ENCODE measurements around the gene GALNT2. TPM values are rescaled to one million over a fixed set of nuclear protein-coding genes. Genes with fewer than 3 reads are reported as not detected.

The GALNT2 gene
- total and polyA plus RNA-seq, 3 experiments from 2014 or later: 15.7 to 69.0 (median 65.6) TPM

DNA sequence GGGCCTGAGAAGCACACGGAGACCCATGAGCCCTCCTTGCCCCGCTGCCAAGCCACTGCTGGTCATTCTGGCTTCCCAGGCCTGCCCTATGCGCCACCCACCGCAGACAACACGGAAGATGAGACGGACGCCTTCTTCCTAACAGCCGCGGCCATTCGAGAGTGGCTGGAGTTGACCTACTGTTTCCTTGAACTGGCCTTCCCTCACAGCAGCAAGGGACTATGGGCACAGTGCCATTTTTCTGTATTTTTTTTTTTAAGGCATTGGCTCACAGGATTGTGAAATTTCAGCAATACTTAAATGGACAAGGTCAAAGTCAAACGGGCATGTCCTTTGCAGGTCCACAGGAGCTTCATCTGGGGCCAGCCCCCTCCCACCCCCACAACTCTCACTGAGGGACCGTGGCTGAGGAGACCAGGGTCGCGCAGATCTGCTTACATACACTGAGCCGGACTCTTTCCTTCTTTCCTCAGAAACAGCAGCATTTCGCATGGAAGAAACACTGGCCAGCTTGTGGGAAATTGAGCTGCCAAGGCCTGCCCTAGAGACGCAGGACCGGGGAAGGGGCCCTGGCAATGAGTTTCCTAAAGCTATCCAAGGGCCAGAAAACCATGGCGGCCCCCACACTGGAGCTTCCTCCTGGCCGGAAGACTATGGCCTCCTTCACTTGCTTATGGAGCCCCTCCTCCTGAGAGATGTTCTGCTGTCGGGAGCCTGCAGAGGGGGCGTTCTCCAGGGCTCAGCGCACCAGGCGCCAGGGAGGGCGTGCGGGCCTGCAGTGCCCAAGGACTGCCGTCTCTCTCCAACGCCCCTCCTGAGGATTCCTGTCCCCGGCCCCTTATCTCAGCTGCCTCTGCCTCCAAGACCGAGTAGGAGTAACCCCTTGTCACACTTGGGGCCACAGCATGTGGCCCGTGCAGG, 260.2 kb downstream of the GALNT2 start:
- ChIA-PET POLR2A (no interaction called here), CTCF (no interaction called here)
- Histone ChIP-seq H3K4me1 (ENCODE audit: insufficient read depth, low read length) (no peaks in the 10 kb centered on the region), H3K9me3 (ENCODE audit: low read length) (no peaks in the 10 kb centered on the region), H3K27me3 (ENCODE audit: insufficient read depth, low read length, poor library complexity, severe bottlenecking) (no peaks in the 10 kb centered on the region), H3K4me3 (ENCODE audit: low read length) (no peak overlapping the region), H3K27ac (ENCODE audit: low read depth, low read length) (no peak overlapping the region), H3K36me3 (ENCODE audit: insufficient read depth, low read length) (no peaks in the 10 kb centered on the region)
- H3K27me3 Mint-ChIP-seq: peaks cover 5 to 20% of the 10 kb centered on the region in 2 donors
- H3K9me3 Mint-ChIP-seq: no peaks in the 10 kb centered on the region
- no peak overlapping the region for H3K4me3 Mint-ChIP-seq
- no peak for DNase-seq
- peak overlapping the region in 1 of 8 donors; percentile 58 for H3K27ac Mint-ChIP-seq
- no peaks in the 10 kb centered on the region for H3K36me3 Mint-ChIP-seq
- H3K4me1 Mint-ChIP-seq: peaks cover 2 to 8% (median 6%) of the 10 kb centered on the region in 3 donors

DNA sequence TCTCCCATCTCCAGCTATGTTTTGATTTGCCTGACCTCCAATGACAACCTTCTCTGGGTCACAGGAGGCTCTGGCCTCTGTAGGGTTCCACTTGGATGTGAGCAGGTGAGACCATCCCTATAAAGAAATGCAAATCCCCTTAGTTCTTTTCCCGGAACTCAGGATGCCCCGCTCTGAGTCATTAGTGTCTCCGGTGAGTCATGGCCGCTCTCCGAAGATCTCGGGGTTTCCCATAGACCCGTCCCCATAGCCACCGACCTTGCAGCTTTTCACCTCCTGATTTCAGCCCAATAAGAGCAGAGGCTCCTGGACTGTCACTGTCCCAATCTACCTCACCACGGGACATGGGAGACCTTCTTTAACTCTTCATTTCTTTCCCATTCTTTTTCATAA, 260.9 kb downstream of the GALNT2 start:
- DNase-seq: no peak
- CTCF ChIA-PET: no interaction called here
- POLR2A ChIA-PET: no interaction called here
- H3K4me1 ChIP-seq (ENCODE audit: insufficient read depth, low read length): no peaks in the 10 kb centered on the region
- Mint-ChIP-seq H3K36me3 (no peaks in the 10 kb centered on the region), H3K9me3 (no peaks in the 10 kb centered on the region), H3K27me3 (peaks cover 5 to 24% of the 10 kb centered on the region in 2 donors), H3K27ac (peak overlapping the region in 1 of 8 donors; percentile 58), H3K4me3 (no peak overlapping the region), H3K4me1 (peaks cover 2 to 8% (median 6%) of the 10 kb centered on the region in 3 donors)
- no peaks in the 10 kb centered on the region for H3K27me3 ChIP-seq (ENCODE audit: insufficient read depth, low read length, poor library complexity, severe bottlenecking)
- no peaks in the 10 kb centered on the region for H3K36me3 ChIP-seq (ENCODE audit: insufficient read depth, low read length)
- H3K4me3 ChIP-seq (ENCODE audit: low read length): no peak overlapping the region
- no peaks in the 10 kb centered on the region for H3K9me3 ChIP-seq (ENCODE audit: low read length)
- no peak overlapping the region for H3K27ac ChIP-seq (ENCODE audit: low read depth, low read length)

DNA sequence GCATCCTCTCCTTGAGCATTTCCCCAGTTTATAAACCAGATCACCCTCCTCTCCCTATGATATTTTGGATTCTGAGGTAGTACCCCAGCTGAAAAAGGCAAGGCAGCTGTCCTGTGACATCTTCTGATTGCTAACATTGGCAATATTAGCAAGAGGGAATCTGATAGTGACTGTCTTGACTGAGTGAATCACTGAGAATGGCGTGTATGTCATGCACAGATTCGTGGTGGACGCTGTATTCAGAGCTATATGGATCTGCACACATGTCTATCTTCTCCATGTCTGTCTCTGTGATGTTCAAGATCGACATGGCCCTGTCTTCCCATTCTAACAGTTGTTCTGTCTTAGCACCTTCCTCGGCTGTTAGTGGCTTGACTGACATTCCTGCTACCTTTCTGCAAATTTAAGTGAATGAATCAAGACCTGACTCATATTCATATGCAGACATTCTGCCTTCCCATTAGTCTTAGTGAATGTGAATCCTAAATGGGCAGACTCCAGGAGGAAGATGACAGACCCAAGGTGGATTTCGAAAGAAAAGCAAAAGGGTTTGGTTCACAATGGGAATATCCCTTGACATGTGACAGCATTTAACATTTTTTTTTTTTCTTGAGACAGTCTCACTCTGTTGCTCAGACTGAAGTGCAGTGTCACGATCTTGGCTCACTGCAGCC, 261.4 kb downstream of the GALNT2 start:
- ChIA-PET CTCF (no interaction called here), POLR2A (no interaction called here)
- Mint-ChIP-seq H3K4me3 (no peak overlapping the region), H3K36me3 (no peaks in the 10 kb centered on the region), H3K9me3 (no peaks in the 10 kb centered on the region), H3K27me3 (peaks cover 5 to 29% of the 10 kb centered on the region in 2 donors), H3K4me1 (peaks cover 2 to 8% (median 6%) of the 10 kb centered on the region in 3 donors), H3K27ac (no peak overlapping the region)
- Histone ChIP-seq H3K4me3 (ENCODE audit: low read length) (no peak overlapping the region), H3K27ac (ENCODE audit: low read depth, low read length) (no peak overlapping the region), H3K27me3 (ENCODE audit: insufficient read depth, low read length, poor library complexity, severe bottlenecking) (no peaks in the 10 kb centered on the region), H3K4me1 (ENCODE audit: insufficient read depth, low read length) (no peaks in the 10 kb centered on the region), H3K9me3 (ENCODE audit: low read length) (no peaks in the 10 kb centered on the region), H3K36me3 (ENCODE audit: insufficient read depth, low read length) (no peaks in the 10 kb centered on the region)
- DNase-seq: no peak

DNA sequence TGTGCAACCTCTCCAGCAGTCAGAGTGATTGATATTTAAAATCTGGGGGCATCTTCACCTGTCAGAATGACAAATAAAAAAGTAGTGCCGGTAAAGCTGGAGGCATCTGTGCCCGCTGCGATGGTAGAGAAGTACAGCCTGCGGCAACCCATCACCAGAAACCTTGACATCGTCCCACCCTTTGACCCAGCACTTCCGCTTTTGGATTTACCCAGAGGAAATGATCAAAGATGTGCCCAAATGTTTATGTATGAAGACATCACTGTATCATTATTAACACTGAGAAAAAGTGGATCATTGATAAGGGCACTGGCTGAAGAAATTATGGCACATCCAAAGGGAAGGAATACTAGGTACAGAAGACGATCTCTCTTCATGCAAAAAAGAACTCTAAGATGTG, 263.1 kb downstream of the GALNT2 start:
- CTCF ChIA-PET: no interaction called here
- no peaks in the 10 kb centered on the region for H3K9me3 Mint-ChIP-seq
- Histone ChIP-seq H3K4me1 (ENCODE audit: insufficient read depth, low read length) (no peaks in the 10 kb centered on the region), H3K4me3 (ENCODE audit: low read length) (no peak overlapping the region), H3K9me3 (ENCODE audit: low read length) (no peaks in the 10 kb centered on the region), H3K36me3 (ENCODE audit: insufficient read depth, low read length) (no peaks in the 10 kb centered on the region), H3K27me3 (ENCODE audit: insufficient read depth, low read length, poor library complexity, severe bottlenecking) (no peaks in the 10 kb centered on the region), H3K27ac (ENCODE audit: low read depth, low read length) (no peak overlapping the region)
- DNase-seq: no peak
- H3K4me3 Mint-ChIP-seq: no peak overlapping the region
- POLR2A ChIA-PET: no interaction called here
- H3K36me3 Mint-ChIP-seq: no peaks in the 10 kb centered on the region
- H3K27me3 Mint-ChIP-seq: peaks cover 7 to 29% of the 10 kb centered on the region in 2 donors
- H3K27ac Mint-ChIP-seq: no peak overlapping the region
- H3K4me1 Mint-ChIP-seq: peaks cover 2 to 8% (median 6%) of the 10 kb centered on the region in 3 donors
